Measurements from ENCODE around the gene ARPIN.

ARPIN gene

DNA sequence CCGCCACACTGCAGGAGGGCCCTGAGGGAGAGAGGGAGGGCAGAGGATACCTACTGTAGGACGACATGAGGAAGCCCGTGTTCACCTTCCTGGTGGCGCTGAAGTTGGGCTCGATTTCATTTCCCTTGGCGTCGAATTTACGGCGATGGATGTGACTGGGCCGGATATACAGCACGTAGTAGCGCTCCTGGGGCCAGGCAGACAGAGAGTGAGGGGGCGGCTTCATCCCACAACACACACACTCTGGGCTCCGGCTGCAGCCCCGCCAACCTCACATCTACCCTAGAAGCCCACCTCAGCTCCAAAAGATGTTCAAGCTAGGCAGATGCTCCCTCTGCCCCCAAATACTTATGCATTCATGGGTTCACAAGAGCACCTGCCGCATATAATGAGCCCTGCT is 4.5 kb downstream of the ARPIN start:
- H3K4me3 ChIP-seq (ENCODE audit: low read depth, low read length): no peak overlapping the region
- no peak for DNase-seq (ENCODE audit: low read depth)
- TF ChIP-seq, protein P1, sequence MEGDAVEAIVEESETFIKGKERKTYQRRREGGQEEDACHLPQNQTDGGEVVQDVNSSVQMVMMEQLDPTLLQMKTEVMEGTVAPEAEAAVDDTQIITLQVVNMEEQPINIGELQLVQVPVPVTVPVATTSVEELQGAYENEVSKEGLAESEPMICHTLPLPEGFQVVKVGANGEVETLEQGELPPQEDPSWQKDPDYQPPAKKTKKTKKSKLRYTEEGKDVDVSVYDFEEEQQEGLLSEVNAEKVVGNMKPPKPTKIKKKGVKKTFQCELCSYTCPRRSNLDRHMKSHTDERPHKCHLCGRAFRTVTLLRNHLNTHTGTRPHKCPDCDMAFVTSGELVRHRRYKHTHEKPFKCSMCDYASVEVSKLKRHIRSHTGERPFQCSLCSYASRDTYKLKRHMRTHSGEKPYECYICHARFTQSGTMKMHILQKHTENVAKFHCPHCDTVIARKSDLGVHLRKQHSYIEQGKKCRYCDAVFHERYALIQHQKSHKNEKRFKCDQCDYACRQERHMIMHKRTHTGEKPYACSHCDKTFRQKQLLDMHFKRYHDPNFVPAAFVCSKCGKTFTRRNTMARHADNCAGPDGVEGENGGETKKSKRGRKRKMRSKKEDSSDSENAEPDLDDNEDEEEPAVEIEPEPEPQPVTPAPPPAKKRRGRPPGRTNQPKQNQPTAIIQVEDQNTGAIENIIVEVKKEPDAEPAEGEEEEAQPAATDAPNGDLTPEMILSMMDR (IDR thresholded peaks at IDR 0.05; ENCODE audit: low read depth, low read length, missing control alignments): no peak

DNA sequence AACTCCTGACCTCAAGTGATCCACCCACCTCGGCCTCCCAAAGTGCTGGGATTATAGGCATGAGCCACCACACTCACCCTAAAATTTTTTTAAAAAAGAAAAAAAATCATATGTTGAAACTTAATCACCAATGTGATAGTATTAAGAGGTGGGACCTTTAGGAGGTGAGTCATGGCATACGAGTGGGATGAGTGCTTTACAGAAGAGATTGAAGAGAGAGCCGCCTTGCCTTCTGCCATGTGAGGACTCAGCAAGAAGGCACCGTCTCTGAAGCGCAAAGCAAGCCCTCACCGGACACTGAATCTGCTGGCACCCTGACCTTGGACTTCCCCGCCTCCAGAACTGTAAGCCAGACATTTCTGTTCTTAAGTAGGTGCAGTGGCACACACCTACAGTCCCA is 5.5 kb downstream of the ARPIN start:
- no peak for DNase-seq (ENCODE audit: low read depth)
- no peak overlapping the region for H3K4me3 ChIP-seq (ENCODE audit: low read depth, low read length)
- TF ChIP-seq, protein P1 (IDR thresholded peaks at IDR 0.05; ENCODE audit: low read depth, low read length, missing control alignments): no peak

GRCh38 chr15:89905846-89906378 is 6.8 kb downstream of the ARPIN start:
- DNase-seq (ENCODE audit: low read depth): no peak
- no peak overlapping the region for H3K4me3 ChIP-seq (ENCODE audit: low read depth, low read length)
- TF ChIP-seq, protein P1 (IDR thresholded peaks at IDR 0.05; ENCODE audit: low read depth, low read length, missing control alignments): no peak

- H3K4me3 ChIP-seq (ENCODE audit: low read depth, low read length): no peak overlapping the region
- no peak for DNase-seq (ENCODE audit: low read depth)
- TF ChIP-seq, protein P1 (IDR thresholded peaks at IDR 0.05; ENCODE audit: low read depth, low read length, missing control alignments): no peak
These were observed 8.2 kb downstream of the ARPIN start for GRCh38 chr15:89904519-89904918.

DNA sequence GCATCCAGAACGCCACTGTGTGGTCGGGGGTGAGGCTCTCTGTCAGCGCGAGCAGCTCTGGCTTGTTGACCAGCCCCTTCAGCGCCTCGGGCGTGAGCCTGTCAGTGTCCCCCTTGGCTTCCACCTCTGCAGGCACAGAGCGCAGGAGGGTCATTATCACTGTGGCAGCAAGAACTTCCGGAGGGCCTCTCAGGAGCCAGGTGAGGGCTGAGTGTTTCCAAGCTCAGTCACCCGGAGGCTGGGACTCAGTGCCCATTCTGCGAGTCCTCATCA is 9.0 kb downstream of the ARPIN start:
- H3K4me3 ChIP-seq (ENCODE audit: low read depth, low read length): no peak overlapping the region
- TF ChIP-seq, protein P1 (IDR thresholded peaks at IDR 0.05; ENCODE audit: low read depth, low read length, missing control alignments): no peak
- DNase-seq (ENCODE audit: low read depth): no peak

- H3K4me3 ChIP-seq (ENCODE audit: low read depth, low read length): no peak overlapping the region
These were observed 9.5 kb downstream of the ARPIN start for GRCh38 chr15:89903015-89903857.

More at GRCh38 chr15:89903015-89903857, 9.5 kb downstream of the ARPIN start:
- no peak for DNase-seq (ENCODE audit: low read depth)
- TF ChIP-seq, protein P1 (IDR thresholded peaks at IDR 0.05; ENCODE audit: low read depth, low read length, missing control alignments): no peak
